PC-3 (cell line): ENCODE data around the gene STAT6. TPM values are rescaled to one million over a fixed set of nuclear protein-coding genes. Genes with fewer than 3 reads are reported as not detected.

Experiments
- ATAC-seq: fragments of 200-7000 bp; cut with Tn5 transposase; 2 replicates; pipeline ENCODE4 v1.9.1; 2020; ENCODE audit warnings: mild to moderate bottlenecking, moderate library complexity
- BruUV-seq: library from RNA; stranded (reverse); fragments of 400-500 nt; replicated peaks from 2 replicates; lab custom pipeline; 2021; lab: Mats Ljungman, UMichigan
- CTCF ChIA-PET: fragments of 300-600 bp; sonication (Branson Sonifier 250); formaldehyde crosslinking; loops from one replicate; lab custom pipeline; 2022; ENCODE audit warnings: antibody characterized with exemption; lab: Charles Lee
- POLR2A ChIA-PET: fragments of 300-600 bp; sonication (Branson Sonifier 250); formaldehyde crosslinking; loops from one replicate; lab custom pipeline; 2022; ENCODE audit warnings: antibody characterized with exemption; ENCODE audit not compliant: unreplicated experiment; lab: Charles Lee
- DNase-seq: peaks from one replicate; pipeline ENCODE4 v3.0.0-alpha.2; 2015
- H2AFZ ChIP-seq: fragments of 300-600 bp; sonication (generic); 2 replicates; pipeline ENCODE4 v1.6.0; 2016; ENCODE audit warnings: antibody characterized with exemption, low read length
- H3F3A ChIP-seq: fragments of 300-600 bp; sonication (generic); one replicate; pipeline ENCODE4 v1.6.0; 2017; ENCODE audit warnings: antibody characterized with exemption, low read length, control low read depth, mild to moderate bottlenecking; ENCODE audit not compliant: unreplicated experiment
- H3K27ac ChIP-seq: fragments of 300-600 bp; sonication (generic); 2 replicates; pipeline ENCODE4 v1.5.1; 2016; ENCODE audit warnings: mild to moderate bottlenecking, low read length
- H3K27me3 ChIP-seq: fragments of 300-600 bp; sonication (generic); 2 replicates; pipeline ENCODE4 v1.6.1; 2016; ENCODE audit warnings: low read length, mixed read lengths
- H3K36me3 ChIP-seq: fragments of 300-600 bp; sonication (generic); 2 replicates; pipeline ENCODE4 v1.6.1; 2016; ENCODE audit warnings: low read depth, mixed run types, low read length, mixed read lengths
- H3K4me1 ChIP-seq: fragments of 300-600 bp; sonication (generic); 2 replicates; pipeline ENCODE4 v1.5.1; 2016; ENCODE audit warnings: low read length; ENCODE audit not compliant: insufficient read depth
- H3K4me2 ChIP-seq: fragments of 300-600 bp; sonication (generic); 2 replicates; pipeline ENCODE4 v1.6.0; 2016; ENCODE audit warnings: low read length
- H3K4me3 ChIP-seq: fragments of 300-600 bp; sonication (generic); 2 replicates; pipeline ENCODE4 v1.5.1; 2016; ENCODE audit warnings: mild to moderate bottlenecking, low read length, mixed read lengths
- H3K79me2 ChIP-seq: fragments of 300-600 bp; sonication (generic); 2 replicates; pipeline ENCODE4 v1.6.1; 2017; ENCODE audit warnings: low read length, mixed read lengths
- H3K9ac ChIP-seq: fragments of 300-600 bp; sonication (generic); 2 replicates; pipeline ENCODE4 v1.6.0; 2016; ENCODE audit warnings: mild to moderate bottlenecking, low read length
- H3K9me2 ChIP-seq: fragments of 300-600 bp; sonication (generic); replicated peaks from 2 replicates; pipeline ENCODE4 v1.6.1; 2016; ENCODE audit warnings: mixed run types, low read length, mixed read lengths
- H3K9me3 ChIP-seq: fragments of 300-600 bp; sonication (generic); 2 replicates; pipeline ENCODE4 v1.6.1; 2016; ENCODE audit warnings: low read length, mixed read lengths
- H4K20me1 ChIP-seq: fragments of 300-600 bp; sonication (generic); 2 replicates; pipeline ENCODE4 v1.6.1; 2016; ENCODE audit warnings: low read length, mixed read lengths
- CTCF ChIP-seq: fragments of 300-600 bp; sonication (generic); conservative IDR thresholded peaks from 2 replicates; pipeline ENCODE4 v1.5.1; 2017; ENCODE audit warnings: antibody characterized with exemption, low read depth, mild to moderate bottlenecking, low read length
- EZH2 ChIP-seq: fragments of 300-600 bp; sonication (generic); IDR thresholded peaks from one replicate; pipeline ENCODE4 v1.6.1; 2017; ENCODE audit warnings: antibody characterized with exemption, mild to moderate bottlenecking, low read length; ENCODE audit not compliant: unreplicated experiment
- EZH2phosphoT487 ChIP-seq: fragments of 300-600 bp; sonication (generic); IDR thresholded peaks from 2 replicates; pipeline ENCODE4 v1.6.1; 2018; ENCODE audit warnings: mild to moderate bottlenecking, antibody characterized with exemption, low read length, borderline replicate concordance
- intact Hi-C: fragments of 100-400 bp; cut with micrococcal nuclease; formaldehyde crosslinking; loops from 2 replicates; pipeline ENCODE4 v1.9.0; 2023
- total RNA-seq: library from RNA; depleted of rRNA; stranded (reverse); fragments of >200 nt; gene quantifications from 2 replicates; pipeline ENCODE4 v1.2.3, GENCODE V29; 2014

The STAT6 gene
- total RNA-seq, 1 experiment from 2014 or later = 28.4 TPM

DNA sequence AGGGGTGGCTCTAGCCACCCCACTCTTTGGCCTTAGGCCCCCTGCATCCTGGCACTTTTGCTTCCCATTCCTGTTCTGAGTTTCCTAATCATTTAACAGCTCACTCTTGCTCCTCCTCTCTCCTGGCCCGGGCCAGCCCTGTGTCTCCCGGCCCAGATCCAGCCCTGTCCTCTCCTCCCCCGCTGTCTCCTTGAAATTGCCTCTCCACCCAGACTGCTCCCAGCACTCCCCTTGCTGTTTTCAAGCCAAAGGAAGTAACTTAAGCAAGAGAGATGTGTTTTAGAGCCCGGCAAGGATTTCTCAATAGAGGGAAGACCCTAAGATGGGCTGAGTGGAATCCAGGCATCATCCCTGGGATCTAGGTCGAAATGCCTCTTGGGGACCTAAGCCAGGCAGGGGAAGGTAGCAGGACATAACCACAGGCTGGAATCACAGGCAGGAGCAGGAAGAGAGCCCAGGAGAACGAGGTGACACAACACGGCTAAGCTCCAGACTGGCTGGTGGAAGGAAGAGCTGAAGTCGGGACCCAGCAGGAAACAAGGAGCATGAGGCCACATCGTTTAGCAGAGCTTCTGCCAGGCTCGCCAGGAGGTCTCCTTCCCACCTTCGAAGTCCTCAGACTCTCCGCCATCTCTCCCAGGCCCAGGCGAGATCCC is 38.2 kb upstream of the STAT6 start:
- Histone ChIP-seq H3K9me3 (no peaks in the 10 kb centered on the region), H4K20me1 (no peaks in the 10 kb centered on the region), H3K27me3 (no peaks in the 10 kb centered on the region), H3K4me2 (no peak overlapping the region), H3K4me1 (peaks cover 28% of the 10 kb centered on the region), H3K4me3 (no peak overlapping the region), H3K79me2 (no peaks in the 10 kb centered on the region), H3K36me3 (no peaks in the 10 kb centered on the region), H2AFZ (no peak overlapping the region), H3K9me2 (no peaks in the 10 kb centered on the region), H3K27ac (no peak overlapping the region), H3F3A (no peaks in the 10 kb centered on the region), H3K9ac (no peak overlapping the region)
- BruUV-seq = no TSS peak
- no peak for DNase-seq
- TF ChIP-seq EZH2 (no peak), CTCF (no peak)
- ChIA-PET CTCF (no interaction called here), POLR2A (no interaction called here)
- intact Hi-C loops = no loop called here
- ATAC-seq = no peak

DNA sequence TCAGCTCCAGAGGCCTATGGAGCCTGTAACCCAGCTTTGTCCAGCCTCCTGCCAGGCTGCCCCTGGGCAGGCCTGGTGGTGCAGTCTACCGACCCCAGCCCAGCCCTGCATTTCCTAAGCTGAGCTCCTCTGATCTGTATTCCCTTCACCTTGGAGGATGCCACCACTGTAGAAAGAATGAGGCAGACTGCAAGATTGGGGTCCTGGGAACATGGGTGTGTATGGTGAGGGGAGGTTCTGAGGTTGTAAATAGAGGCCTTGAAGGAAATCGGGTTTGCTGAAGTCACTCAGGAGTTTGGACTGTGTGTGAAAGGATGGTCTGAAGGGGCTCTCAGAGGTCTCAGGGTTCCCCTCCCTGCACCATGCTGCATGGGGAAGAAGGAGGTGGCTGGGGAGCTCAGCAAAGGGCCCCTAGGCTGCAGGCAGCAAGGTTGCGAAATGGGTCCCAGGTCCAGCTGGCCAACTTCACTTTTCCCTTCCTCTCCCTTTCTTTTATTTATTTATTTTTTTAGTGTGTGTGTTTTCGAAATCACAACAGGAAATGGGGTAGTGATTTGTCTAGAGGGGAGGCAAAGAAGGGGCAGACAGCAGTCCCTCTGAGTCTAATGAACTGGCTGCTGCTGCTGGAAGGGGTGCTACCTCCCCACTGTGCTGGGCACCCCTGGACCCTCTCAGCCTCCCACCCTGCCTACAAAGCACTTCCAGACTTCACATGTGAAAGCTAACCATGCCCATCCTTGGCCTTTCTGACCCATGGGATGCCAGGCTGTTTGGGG is 37.5 kb upstream of the STAT6 start:
- Histone ChIP-seq H2AFZ (no peak overlapping the region), H3K9me3 (no peaks in the 10 kb centered on the region), H3F3A (no peaks in the 10 kb centered on the region), H3K27me3 (no peaks in the 10 kb centered on the region), H4K20me1 (no peaks in the 10 kb centered on the region), H3K4me2 (no peak overlapping the region), H3K79me2 (no peaks in the 10 kb centered on the region), H3K4me1 (peaks cover 28% of the 10 kb centered on the region), H3K4me3 (no peak overlapping the region), H3K9me2 (no peaks in the 10 kb centered on the region), H3K36me3 (no peaks in the 10 kb centered on the region), H3K9ac (no peak overlapping the region), H3K27ac (no peak overlapping the region)
- no peak for DNase-seq
- ATAC-seq = no peak
- BruUV-seq = no TSS peak
- no peak for TF ChIP-seq EZH2
- TF ChIP-seq CTCF = no peak
- TF ChIP-seq EZH2phosphoT487 = no peak
- ChIA-PET POLR2A (no interaction called here), CTCF (interaction anchor here (0.6 kb wide), 1 partner anchor 21 kb away, joined by 5 read pairs; no protein-coding TSS in a partner anchor)
- intact Hi-C loops = no loop called here
